ENCODE data around the gene HJURP.
A peak's percentile ranks its signal among the peaks of the same experiment; 100 is the strongest.

The HJURP gene

DNA sequence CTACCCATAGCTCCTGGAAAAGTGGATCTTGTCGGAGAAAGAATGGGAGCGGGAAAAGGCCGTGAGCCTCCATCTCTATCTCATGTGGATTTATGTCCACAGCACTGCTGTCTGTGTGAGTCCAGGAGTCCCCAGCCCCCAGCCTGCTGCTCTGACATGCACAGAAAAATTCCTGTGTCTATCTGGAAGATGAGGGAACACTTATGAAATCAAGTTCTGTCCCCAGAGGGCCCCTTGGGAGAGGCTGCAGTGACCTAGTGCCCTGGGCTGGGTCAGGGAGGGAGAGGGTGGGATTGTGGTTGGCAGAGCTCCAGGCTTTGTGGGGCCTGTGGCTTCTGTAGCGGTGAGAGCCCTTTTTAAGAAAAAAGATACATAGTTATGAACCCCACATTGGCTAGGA is 37.6 kb downstream of the HJURP start:
- H3K9me3 ChIP-seq (ENCODE audit: severe bottlenecking), result no peaks in the 10 kb centered on the region
- no peaks in the 10 kb centered on the region for H3K27me3 ChIP-seq (ENCODE audit: insufficient read depth, low read depth, severe bottlenecking)
- H3K36me3 ChIP-seq, result no peaks in the 10 kb centered on the region
- peak; percentile 0 for DNase-seq
- TF ChIP-seq, protein P1, sequence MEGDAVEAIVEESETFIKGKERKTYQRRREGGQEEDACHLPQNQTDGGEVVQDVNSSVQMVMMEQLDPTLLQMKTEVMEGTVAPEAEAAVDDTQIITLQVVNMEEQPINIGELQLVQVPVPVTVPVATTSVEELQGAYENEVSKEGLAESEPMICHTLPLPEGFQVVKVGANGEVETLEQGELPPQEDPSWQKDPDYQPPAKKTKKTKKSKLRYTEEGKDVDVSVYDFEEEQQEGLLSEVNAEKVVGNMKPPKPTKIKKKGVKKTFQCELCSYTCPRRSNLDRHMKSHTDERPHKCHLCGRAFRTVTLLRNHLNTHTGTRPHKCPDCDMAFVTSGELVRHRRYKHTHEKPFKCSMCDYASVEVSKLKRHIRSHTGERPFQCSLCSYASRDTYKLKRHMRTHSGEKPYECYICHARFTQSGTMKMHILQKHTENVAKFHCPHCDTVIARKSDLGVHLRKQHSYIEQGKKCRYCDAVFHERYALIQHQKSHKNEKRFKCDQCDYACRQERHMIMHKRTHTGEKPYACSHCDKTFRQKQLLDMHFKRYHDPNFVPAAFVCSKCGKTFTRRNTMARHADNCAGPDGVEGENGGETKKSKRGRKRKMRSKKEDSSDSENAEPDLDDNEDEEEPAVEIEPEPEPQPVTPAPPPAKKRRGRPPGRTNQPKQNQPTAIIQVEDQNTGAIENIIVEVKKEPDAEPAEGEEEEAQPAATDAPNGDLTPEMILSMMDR (IDR thresholded peaks at IDR 0.05; ENCODE audit: low read depth, low read length), result no peak
- H3K4me3 ChIP-seq (ENCODE audit: low read depth, low read length), result no peak overlapping the region
- no peak overlapping the region for H3K27ac ChIP-seq

DNA sequence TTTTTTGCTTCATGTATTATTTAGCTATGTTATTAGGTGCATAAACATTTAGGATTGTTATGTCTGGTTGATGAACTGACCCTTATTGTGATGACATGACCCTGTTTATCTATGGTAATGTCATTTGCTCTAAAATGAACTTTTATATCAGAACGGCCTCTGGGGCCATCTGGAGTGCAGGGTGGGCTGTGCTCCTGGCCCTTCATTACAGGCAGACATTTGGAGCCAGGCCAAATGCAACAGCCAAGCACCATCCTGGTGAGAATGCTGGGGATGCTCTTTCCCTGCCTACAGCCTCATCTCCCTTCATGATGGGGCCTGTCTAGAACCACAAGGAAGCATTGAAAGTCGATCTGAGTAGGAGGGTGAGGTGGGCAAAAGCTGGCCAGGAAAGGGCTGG is 38.0 kb downstream of the HJURP start:
- H3K4me3 ChIP-seq (ENCODE audit: low read depth, low read length), result no peak overlapping the region
- TF ChIP-seq, protein P1 (IDR thresholded peaks at IDR 0.05; ENCODE audit: low read depth, low read length), result no peak
- no peak for DNase-seq
- no peaks in the 10 kb centered on the region for H3K36me3 ChIP-seq
- H3K27ac ChIP-seq, result no peak overlapping the region
- H3K27me3 ChIP-seq (ENCODE audit: insufficient read depth, low read depth, severe bottlenecking), result no peaks in the 10 kb centered on the region
- H3K9me3 ChIP-seq (ENCODE audit: severe bottlenecking), result no peaks in the 10 kb centered on the region

DNA sequence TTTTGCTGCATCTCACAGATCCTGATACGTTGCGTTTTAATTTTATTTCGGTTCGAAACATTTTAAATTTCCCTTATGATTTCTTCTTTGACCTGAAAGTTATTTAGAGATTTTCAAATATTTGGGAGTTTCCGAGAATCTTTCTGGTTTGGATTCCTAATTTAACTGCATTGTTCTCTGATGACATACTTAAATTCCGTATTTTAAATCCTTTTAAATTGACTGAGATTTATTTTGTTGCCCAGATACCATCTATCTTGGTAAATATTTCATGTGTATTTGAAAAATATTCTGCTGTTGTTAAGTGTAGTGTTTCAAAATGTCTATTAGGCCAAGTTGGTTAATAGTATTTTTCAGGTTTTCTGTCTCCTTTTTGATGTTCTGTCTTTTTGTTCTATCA is 38.5 kb downstream of the HJURP start:
- no peak for DNase-seq
- Histone ChIP-seq H3K9me3 (ENCODE audit: severe bottlenecking) (no peaks in the 10 kb centered on the region), H3K36me3 (no peaks in the 10 kb centered on the region), H3K27me3 (ENCODE audit: insufficient read depth, low read depth, severe bottlenecking) (no peaks in the 10 kb centered on the region), H3K27ac (no peak overlapping the region), H3K4me3 (ENCODE audit: low read depth, low read length) (no peak overlapping the region)
- TF ChIP-seq, protein P1 (IDR thresholded peaks at IDR 0.05; ENCODE audit: low read depth, low read length), result no peak

DNA sequence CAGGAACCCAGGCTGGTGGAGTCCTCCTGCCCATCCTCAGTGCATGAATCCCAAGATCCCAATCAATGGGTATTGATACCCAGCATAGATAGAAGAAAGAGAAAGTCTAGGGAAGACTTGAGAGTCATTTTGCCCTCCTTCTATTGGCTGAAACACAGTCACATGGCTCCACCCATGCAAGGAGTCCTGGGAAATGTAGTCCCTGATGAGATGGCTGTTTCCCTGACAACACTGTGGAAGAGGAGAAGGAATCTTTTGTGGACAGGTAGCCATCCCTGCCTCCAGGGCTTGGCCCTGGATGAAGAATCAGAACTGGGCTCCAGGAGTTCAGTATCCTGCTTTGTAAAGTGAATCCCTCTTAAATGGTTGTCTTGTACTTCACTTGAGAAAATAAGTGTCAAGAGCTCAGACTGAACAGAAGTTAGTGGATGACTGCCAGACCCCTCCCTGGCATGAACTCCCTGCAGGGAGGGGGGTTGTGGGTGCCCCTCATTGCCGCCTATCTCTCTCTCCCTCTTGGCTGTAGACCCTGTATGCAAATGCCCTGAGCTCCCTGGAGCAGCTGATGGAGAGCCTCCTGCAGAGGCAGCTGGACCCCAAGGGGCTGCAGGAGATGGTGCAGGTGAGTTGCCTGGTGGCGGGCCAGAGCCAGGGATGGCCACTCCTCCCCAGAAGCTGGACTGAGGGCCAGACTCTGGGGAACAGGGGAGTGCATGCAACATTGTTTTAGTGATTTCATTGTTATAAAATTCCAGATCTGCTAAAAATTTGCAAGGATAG is 40.1 kb downstream of the HJURP start:
- Histone ChIP-seq H3K27me3 (ENCODE audit: insufficient read depth, low read depth, severe bottlenecking) (no peaks in the 10 kb centered on the region), H3K4me3 (ENCODE audit: low read depth, low read length) (no peak overlapping the region), H3K9me3 (ENCODE audit: severe bottlenecking) (no peaks in the 10 kb centered on the region), H3K27ac (no peak overlapping the region), H3K36me3 (no peaks in the 10 kb centered on the region)
- TF ChIP-seq, protein P1 (IDR thresholded peaks at IDR 0.05; ENCODE audit: low read depth, low read length), result no peak
- peak; percentile 6 for DNase-seq

DNA sequence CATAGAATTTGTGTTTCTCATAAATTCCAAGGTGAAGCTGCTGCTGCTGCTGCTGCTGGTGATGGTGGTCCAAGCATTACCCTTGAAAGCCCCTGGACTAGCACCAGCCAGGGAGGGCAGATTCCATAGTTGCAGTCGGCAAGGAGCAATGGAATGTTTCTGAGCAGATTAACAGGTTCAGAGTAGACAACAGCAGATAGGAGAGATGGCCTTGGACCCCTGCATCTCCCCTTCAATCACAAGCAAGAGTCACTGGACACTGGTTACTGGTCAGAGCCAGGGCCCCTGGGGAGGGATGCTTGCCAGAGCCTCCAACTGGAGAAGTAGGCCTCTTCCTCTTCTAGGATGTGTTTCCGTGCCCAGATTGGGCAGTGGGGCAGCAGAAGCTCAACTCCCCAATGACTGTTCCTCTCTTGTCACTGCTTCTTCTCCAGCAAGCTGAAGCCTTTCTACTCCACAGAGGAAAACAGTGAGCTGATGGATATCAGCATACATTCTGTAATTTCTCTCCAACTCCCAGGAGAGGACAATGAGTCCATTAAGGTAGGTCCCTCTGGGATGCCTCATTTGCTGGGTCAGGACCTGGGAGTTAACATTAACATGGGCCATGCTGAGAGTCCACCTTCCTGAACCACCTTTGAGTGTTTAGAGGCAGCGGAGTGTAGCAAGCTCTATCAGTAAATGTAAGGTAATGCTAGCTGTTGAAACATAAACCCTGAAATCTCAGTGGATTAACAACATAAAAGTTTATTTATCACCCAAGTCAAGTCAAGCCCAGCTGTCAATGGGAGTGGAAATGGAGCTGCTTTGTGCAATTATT is 40.9 kb downstream of the HJURP start:
- DNase-seq, result peak; percentile 2
- Histone ChIP-seq H3K27ac (no peak overlapping the region), H3K36me3 (no peaks in the 10 kb centered on the region), H3K9me3 (ENCODE audit: severe bottlenecking) (no peaks in the 10 kb centered on the region), H3K4me3 (ENCODE audit: low read depth, low read length) (no peak overlapping the region), H3K27me3 (ENCODE audit: insufficient read depth, low read depth, severe bottlenecking) (no peaks in the 10 kb centered on the region)
- TF ChIP-seq, protein P1 (IDR thresholded peaks at IDR 0.05; ENCODE audit: low read depth, low read length), result no peak
